ENCODE data around the gene PEX3.

The PEX3 gene

DNA sequence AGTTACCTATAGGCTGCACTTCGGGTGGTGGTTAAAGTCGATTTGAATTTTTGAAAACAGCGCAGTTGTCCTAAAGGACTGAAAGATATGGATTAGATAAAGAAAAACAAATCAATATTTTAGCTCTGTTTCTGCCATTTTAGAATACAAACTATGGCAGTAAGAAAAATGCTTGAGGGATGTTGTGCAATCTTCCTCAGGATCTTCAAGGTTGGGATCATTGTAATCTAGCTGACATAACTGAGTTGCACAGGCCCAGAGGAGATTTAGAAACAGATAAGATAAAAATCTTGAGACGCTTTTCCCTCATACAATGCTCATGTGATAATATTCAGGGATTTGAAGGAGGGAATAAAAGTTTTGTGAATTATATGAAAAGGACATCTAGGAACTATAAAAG lies 926 bp downstream of the PEX3 start:
- TF ChIP-seq, protein P1, sequence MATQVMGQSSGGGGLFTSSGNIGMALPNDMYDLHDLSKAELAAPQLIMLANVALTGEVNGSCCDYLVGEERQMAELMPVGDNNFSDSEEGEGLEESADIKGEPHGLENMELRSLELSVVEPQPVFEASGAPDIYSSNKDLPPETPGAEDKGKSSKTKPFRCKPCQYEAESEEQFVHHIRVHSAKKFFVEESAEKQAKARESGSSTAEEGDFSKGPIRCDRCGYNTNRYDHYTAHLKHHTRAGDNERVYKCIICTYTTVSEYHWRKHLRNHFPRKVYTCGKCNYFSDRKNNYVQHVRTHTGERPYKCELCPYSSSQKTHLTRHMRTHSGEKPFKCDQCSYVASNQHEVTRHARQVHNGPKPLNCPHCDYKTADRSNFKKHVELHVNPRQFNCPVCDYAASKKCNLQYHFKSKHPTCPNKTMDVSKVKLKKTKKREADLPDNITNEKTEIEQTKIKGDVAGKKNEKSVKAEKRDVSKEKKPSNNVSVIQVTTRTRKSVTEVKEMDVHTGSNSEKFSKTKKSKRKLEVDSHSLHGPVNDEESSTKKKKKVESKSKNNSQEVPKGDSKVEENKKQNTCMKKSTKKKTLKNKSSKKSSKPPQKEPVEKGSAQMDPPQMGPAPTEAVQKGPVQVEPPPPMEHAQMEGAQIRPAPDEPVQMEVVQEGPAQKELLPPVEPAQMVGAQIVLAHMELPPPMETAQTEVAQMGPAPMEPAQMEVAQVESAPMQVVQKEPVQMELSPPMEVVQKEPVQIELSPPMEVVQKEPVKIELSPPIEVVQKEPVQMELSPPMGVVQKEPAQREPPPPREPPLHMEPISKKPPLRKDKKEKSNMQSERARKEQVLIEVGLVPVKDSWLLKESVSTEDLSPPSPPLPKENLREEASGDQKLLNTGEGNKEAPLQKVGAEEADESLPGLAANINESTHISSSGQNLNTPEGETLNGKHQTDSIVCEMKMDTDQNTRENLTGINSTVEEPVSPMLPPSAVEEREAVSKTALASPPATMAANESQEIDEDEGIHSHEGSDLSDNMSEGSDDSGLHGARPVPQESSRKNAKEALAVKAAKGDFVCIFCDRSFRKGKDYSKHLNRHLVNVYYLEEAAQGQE (IDR thresholded peaks at IDR 0.05; ENCODE audit: insufficient read depth in 1 of 2, low read depth in 2 of 2, low read length in 2 of 2) = no peak
- TF ChIP-seq TAF1 (IDR thresholded peaks at IDR 0.05; ENCODE audit: borderline replicate concordance, insufficient read depth, low read length) (no peak), POLR2AphosphoS5 (IDR thresholded peaks at IDR 0.05; ENCODE audit: low read depth, low read length) (no peak), SIN3A (IDR thresholded peaks at IDR 0.05; ENCODE audit: borderline replicate concordance, insufficient read depth, low read length) (no peak), FOXP2 (optimal IDR thresholded peaks at IDR 0.05; ENCODE audit: borderline replicate concordance, extremely low read depth, extremely low read length, insufficient read depth) (no peak)

DNA sequence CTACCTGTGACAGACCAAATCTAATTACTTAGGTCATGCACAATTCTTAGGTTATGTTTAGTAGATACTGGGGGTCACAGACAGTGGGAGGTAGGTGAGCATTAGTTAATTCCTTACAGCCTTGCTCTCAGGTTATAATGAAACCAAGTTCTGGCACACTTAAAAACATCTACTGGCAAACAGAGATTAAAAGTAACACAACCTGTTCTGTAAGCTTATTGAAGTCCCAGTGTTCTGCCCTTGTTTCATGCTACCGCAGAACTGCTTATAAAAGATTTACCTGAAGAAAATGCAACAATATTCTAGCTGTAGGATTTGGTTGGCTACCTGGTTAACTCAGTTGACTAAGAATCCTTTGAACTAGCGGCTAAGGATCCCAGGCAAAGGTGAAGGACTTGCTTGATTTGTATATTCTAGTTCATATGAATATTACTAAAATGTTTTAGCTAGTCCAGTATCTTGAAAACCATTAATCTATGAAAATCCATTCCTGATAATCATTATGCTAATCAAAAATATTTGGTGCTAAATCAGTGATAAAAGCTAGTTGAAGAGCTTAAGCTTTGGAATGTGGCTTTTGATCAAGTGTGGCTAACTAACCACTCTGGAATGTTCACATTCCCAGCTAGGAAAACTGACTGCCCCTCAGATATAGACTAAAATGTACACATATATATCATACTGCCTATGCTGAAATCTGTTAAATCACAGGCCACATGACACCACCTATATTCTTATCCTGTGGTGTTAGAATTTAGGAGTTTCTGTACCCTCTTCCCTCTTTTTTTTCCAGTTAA lies 7.2 kb downstream of the PEX3 start:
- TF ChIP-seq TAF1 (IDR thresholded peaks at IDR 0.05; ENCODE audit: borderline replicate concordance, insufficient read depth, low read length) (no peak), FOXP2 (optimal IDR thresholded peaks at IDR 0.05; ENCODE audit: borderline replicate concordance, extremely low read depth, extremely low read length, insufficient read depth) (no peak), POLR2AphosphoS5 (IDR thresholded peaks at IDR 0.05; ENCODE audit: low read depth, low read length) (no peak), SIN3A (IDR thresholded peaks at IDR 0.05; ENCODE audit: borderline replicate concordance, insufficient read depth, low read length) (no peak)
- TF ChIP-seq, protein P1 (IDR thresholded peaks at IDR 0.05; ENCODE audit: insufficient read depth in 1 of 2, low read depth in 2 of 2, low read length in 2 of 2) = no peak

DNA sequence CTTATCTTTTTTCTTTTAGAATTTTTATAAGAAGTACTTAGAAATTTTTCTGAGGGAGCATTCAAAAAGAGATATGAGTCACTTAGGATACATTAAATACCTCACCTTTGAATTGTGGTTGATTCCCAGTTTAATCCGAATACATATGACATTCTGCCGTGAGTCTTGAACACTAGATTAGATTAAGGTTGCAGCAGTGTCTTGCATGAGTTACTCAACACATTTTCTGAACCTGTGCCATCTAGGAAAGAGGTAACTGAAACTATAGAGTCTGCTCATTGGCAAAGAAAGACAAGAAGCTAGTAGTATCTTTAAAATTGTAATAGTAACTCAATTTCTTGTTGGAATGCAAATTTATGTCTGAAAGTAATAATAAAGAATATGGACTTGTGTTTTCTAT lies 14.9 kb downstream of the PEX3 start:
- no peak for TF ChIP-seq TAF1 (IDR thresholded peaks at IDR 0.05; ENCODE audit: borderline replicate concordance, insufficient read depth, low read length)
- no peak for TF ChIP-seq SIN3A (IDR thresholded peaks at IDR 0.05; ENCODE audit: borderline replicate concordance, insufficient read depth, low read length)
- TF ChIP-seq POLR2AphosphoS5 (IDR thresholded peaks at IDR 0.05; ENCODE audit: low read depth, low read length) = no peak
- TF ChIP-seq, protein P1 (IDR thresholded peaks at IDR 0.05; ENCODE audit: insufficient read depth in 1 of 2, low read depth in 2 of 2, low read length in 2 of 2) = no peak
- no peak for TF ChIP-seq FOXP2 (optimal IDR thresholded peaks at IDR 0.05; ENCODE audit: borderline replicate concordance, extremely low read depth, extremely low read length, insufficient read depth)

DNA sequence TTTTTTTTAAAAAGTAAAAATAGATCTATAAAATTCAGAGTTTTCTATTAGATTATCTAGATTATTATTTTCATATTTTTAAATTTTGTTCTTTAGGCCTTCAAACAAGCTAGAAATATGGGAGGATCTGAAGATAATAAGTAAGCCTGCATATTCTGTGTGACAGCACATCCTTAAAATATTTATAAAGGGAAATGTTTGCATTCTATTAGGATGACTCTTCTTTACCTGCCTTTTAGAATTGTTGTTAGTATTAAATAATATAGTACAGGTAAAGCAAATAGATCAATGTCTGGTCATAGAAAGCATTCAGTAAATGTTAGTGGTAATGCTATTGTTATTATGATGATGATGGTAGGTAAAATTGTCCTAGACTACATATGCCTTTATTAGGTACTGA lies 17.4 kb downstream of the PEX3 start:
- TF ChIP-seq TAF1 (IDR thresholded peaks at IDR 0.05; ENCODE audit: borderline replicate concordance, insufficient read depth, low read length) (no peak), SIN3A (IDR thresholded peaks at IDR 0.05; ENCODE audit: borderline replicate concordance, insufficient read depth, low read length) (no peak), POLR2AphosphoS5 (IDR thresholded peaks at IDR 0.05; ENCODE audit: low read depth, low read length) (no peak), FOXP2 (optimal IDR thresholded peaks at IDR 0.05; ENCODE audit: borderline replicate concordance, extremely low read depth, extremely low read length, insufficient read depth) (no peak)
- TF ChIP-seq, protein P1 (IDR thresholded peaks at IDR 0.05; ENCODE audit: insufficient read depth in 1 of 2, low read depth in 2 of 2, low read length in 2 of 2) = no peak
